Sigmoid colon (tissue), 7 donors: Measurements from ENCODE around the gene TLR9. TPM values are rescaled to one million over a fixed set of nuclear protein-coding genes. Genes with fewer than 3 reads are reported as not detected.
A peak's percentile ranks its signal among the peaks of the same experiment; 100 is the strongest.

ENCODE experiments used
- DNase-seq: peaks from one replicate; pipeline ENCODE4 v3.0.0-alpha.2; 2019
- H3K27ac ChIP-seq, 4 donors: fragments of 200-600 bp; sonication (generic); one replicate each; pipeline ENCODE4 v1.5.1; 2016 to 2019; ENCODE audit warnings: mild to moderate bottlenecking in 1 of 4
- H3K27me3 ChIP-seq, 3 donors: fragments of 200-600 bp; sonication (generic); one replicate each; pipeline ENCODE4 v1.5.1; 2019; ENCODE audit warnings: mild to moderate bottlenecking in 1 of 3
- H3K36me3 ChIP-seq, 4 donors: fragments of 200-600 bp; sonication (generic); one replicate each; pipeline ENCODE4 v1.5.1; 2016 to 2019
- H3K4me1 ChIP-seq, 4 donors: fragments of 200-600 bp; sonication (generic); one replicate each; pipeline ENCODE4 v1.5.1; 2017 to 2019
- H3K4me3 ChIP-seq, 4 donors: fragments of 200-600 bp; sonication (generic); one replicate each; pipeline ENCODE4 v1.5.1; 2017 to 2019; ENCODE audit warnings: mild to moderate bottlenecking in 2 of 4, moderate library complexity in 1 of 4
- H3K9me3 ChIP-seq, 4 donors: fragments of 200-600 bp in 3 of 4; sonication (generic) in 3 of 4; one replicate each; pipeline versions ENCODE4 v1.5.1 to v1.6.1; 2013 to 2019
- CTCF ChIP-seq, 4 experiments: fragments of 450-650 bp in 3 of 4; fragments of 200-600 bp in 1 of 4; IDR thresholded peaks; one replicate each; pipeline ENCODE4 v1.5.1; 2016 to 2019; ENCODE audit warnings: antibody characterized with exemption in 4 of 4, mild to moderate bottlenecking in 3 of 4, moderate library complexity in 2 of 4
- EP300 ChIP-seq, 4 donors: sonication (generic); formaldehyde crosslinking; IDR thresholded peaks; one replicate each; pipeline ENCODE4 v1.6.1; 2017; ENCODE audit warnings: antibody characterized with exemption in 4 of 4
- POLR2A ChIP-seq, 2 donors: fragments of 450-650 bp; IDR thresholded peaks; one replicate each; pipeline ENCODE4 v1.6.1; 2016; ENCODE audit warnings: antibody characterized with exemption in 2 of 2, mild to moderate bottlenecking in 2 of 2, moderate library complexity in 2 of 2
- POLR2AphosphoS5 ChIP-seq, 4 donors: sonication (generic); formaldehyde crosslinking; IDR thresholded peaks; one replicate each; pipeline ENCODE4 v1.6.1; 2017; ENCODE audit warnings: antibody characterized with exemption in 4 of 4
- WGBS, 2 donors: extraction: QIAGEN DNeasy Blood & Tissue Kit; methylation state at CpG; one replicate each; pipeline ENCODE4 v1.1.7; 2013; 5-methylcytosine and 5-hydroxymethylcytosine counted together
- intact Hi-C: fragments of 100-400 bp; cut with DNase I; formaldehyde crosslinking; loops from one replicate; pipeline ENCODE4 v1.15.1; 2023
- polyA plus RNA-seq, 3 donors: library from polyadenylated mRNA; stranded (reverse); fragments of 200-250 nt; gene quantifications; one replicate each; pipeline ENCODE4 v1.2.3, GENCODE V29; 2013
- total RNA-seq, 4 donors: library from RNA; depleted of rRNA; stranded (reverse); fragments of >200 nt; gene quantifications; one replicate each; pipeline ENCODE4 v1.1.0, GENCODE V29; 2016
- donor health status: healthy with polysubstance abuse.
- donor health status: Bipolar disorder and iron deficiency.
- donor health status: healthy.

TLR9 gene
- total and polyA plus RNA-seq, 7 donors = 0.54 to 0.98 (median 0.55) TPM; not detected in 4

- TF ChIP-seq POLR2AphosphoS5 (IDR thresholded peaks at IDR 0.05) (no peak), EP300 (IDR thresholded peaks at IDR 0.05) (no peak), POLR2A (IDR thresholded peaks at IDR 0.05) (no peak), CTCF (IDR thresholded peaks at IDR 0.05) (no peak)
- Histone ChIP-seq H3K4me3 (no peak overlapping the region), H3K4me1 (no peaks in the 10 kb centered on the region), H3K27ac (no peak overlapping the region), H3K27me3 (no peaks in the 10 kb centered on the region), H3K36me3 (no peaks in the 10 kb centered on the region), H3K9me3 (no peaks in the 10 kb centered on the region)
- DNase-seq = peak; percentile 26
- 86 to 90% methylated on average over 5 of the region's 5 CpGs for WGBS, 2 donors
- intact Hi-C loops = no loop called here
These were observed 47.8 kb downstream of the TLR9 start for GRCh38 chr3:52177701-52178042.

DNA sequence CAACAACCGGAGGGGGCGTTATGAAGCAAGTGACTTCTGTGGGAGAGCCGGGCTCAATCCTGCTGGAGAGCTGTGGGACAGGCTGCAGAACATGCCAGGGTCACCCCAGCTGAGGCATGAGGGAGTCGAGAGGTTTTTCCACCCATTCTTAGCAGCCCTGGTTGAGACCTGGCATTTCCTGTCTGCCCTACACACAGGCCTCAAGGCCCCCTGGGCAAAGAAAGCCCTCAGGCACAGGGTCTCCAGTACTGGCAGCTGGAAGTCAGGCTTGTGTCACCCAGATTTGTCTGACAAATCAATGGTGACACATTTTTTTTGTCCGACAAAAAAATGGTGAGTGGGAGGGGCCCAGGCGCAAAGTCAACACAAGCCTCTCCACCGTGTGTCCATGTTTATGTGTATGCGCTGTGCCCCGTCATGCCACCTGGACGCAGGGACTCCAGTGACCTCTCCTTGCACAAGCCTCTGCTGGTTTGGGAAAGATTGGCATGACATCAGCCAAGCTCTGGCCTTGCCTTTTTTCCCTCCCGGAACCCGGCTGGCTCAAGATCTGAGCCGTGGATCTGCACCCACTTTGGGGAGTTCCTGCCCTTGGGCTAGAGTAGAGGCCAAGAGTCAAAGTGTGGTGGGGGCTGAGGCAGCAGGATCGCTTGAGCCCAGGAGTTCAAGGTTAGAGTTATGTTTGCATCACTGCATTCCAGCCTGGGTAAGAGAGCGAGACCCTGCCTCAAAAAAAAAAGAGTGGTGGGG lies 48.3 kb downstream of the TLR9 start:
- H3K4me3 ChIP-seq = no peak overlapping the region
- DNase-seq = peak; percentile 46
- no peaks in the 10 kb centered on the region for H3K36me3 ChIP-seq
- intact Hi-C loops = no loop called here
- no peak overlapping the region for H3K27ac ChIP-seq
- H3K27me3 ChIP-seq = no peaks in the 10 kb centered on the region
- no peak for TF ChIP-seq CTCF (IDR thresholded peaks at IDR 0.05)
- no peak for TF ChIP-seq POLR2AphosphoS5 (IDR thresholded peaks at IDR 0.05)
- TF ChIP-seq EP300 (IDR thresholded peaks at IDR 0.05) = no peak
- no peaks in the 10 kb centered on the region for H3K4me1 ChIP-seq
- 80 to 83% methylated on average over 15 of the region's 15 CpGs for WGBS, 2 donors
- no peaks in the 10 kb centered on the region for H3K9me3 ChIP-seq

- Histone ChIP-seq H3K27me3 (no peaks in the 10 kb centered on the region), H3K4me1 (no peaks in the 10 kb centered on the region), H3K36me3 (no peaks in the 10 kb centered on the region), H3K27ac (no peak overlapping the region), H3K4me3 (no peak overlapping the region), H3K9me3 (no peaks in the 10 kb centered on the region)
- intact Hi-C loops = no loop called here
- DNase-seq = peak; percentile 46
- WGBS, 2 donors = 84 to 88% methylated on average over 8 of the region's 8 CpGs
- TF ChIP-seq POLR2A (IDR thresholded peaks at IDR 0.05) (no peak), CTCF (IDR thresholded peaks at IDR 0.05) (no peak), EP300 (IDR thresholded peaks at IDR 0.05) (no peak), POLR2AphosphoS5 (IDR thresholded peaks at IDR 0.05) (no peak)
These were observed 49.2 kb downstream of the TLR9 start for GRCh38 chr3:52176180-52176752.

GRCh38 chr3:52175416-52176179 lies 49.8 kb downstream of the TLR9 start:
- intact Hi-C loops = no loop called here
- Histone ChIP-seq H3K9me3 (no peaks in the 10 kb centered on the region), H3K4me3 (no peak overlapping the region), H3K27ac (no peak overlapping the region), H3K36me3 (no peaks in the 10 kb centered on the region), H3K27me3 (no peaks in the 10 kb centered on the region), H3K4me1 (no peaks in the 10 kb centered on the region)
- TF ChIP-seq POLR2AphosphoS5 (IDR thresholded peaks at IDR 0.05) (no peak), POLR2A (IDR thresholded peaks at IDR 0.05) (no peak), CTCF (IDR thresholded peaks at IDR 0.05) (no peak), EP300 (IDR thresholded peaks at IDR 0.05) (no peak)
- 92 to 93% methylated on average over 14 of the region's 14 CpGs for WGBS, 2 donors
- DNase-seq = peak; percentile 50
